NCI-H345 treated with DMSO at 0.1 percent for 48 hours (cell line): Measurements from ENCODE around the gene MCAT.

ENCODE experiments used
- DNase-seq: peaks from one replicate; lab custom pipeline; 2025; ENCODE audit not compliant: unreplicated experiment; lab: John Stamatoyannopoulos, UW

Gene MCAT

DNA sequence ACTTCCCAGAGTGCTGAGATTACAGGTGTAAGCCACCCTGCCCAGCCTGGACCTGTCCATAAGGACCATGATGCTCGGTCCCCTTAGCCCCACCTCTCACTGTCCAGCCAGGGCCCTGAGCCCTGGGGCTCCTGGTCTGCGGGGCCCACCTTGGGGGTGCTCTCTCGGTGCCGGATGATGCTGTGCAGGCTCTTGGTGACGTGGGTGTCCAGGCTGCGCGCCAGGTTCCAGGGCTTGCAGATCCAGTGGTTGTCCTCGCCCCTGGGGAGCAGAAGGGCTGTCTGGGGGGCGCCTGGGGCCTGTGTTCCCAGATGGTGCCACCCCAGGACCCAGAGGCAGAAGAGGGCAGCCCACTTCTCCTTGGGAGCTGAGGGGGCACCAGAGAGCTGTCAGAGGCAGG lies 30.4 kb upstream of the MCAT start:
- DNase-seq: no peak

DNA sequence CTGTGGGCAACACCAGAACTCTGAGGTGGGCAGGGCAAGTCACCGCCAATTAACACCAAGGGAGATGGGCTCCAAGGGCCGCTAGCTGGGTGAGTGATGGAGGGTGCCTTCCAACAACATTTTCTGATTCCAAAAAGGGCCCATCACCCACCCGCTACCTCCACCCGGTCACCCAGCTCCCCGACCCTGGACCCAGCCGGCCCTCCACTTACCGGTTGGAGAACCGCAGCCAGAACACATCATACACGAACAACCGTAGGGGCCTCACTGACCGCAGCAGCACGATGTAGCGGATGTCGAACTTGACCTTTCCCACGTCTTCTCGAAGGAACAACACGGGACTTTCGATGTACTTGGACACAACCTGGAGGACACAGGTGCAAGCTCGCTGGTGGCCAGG lies 29.0 kb upstream of the MCAT start:
- DNase-seq: no peak

GRCh38 chr22:43171607-43172006 lies 28.4 kb upstream of the MCAT start:
- DNase-seq: no peak

- DNase-seq: no peak
Observed at GRCh38 chr22:43171019-43171491, 27.9 kb upstream of the MCAT start.

- DNase-seq: no peak
Observed at GRCh38 chr22:43170131-43170480, 26.9 kb upstream of the MCAT start.

GRCh38 chr22:43169310-43170130 lies 26.3 kb upstream of the MCAT start:
- DNase-seq: no peak

DNA sequence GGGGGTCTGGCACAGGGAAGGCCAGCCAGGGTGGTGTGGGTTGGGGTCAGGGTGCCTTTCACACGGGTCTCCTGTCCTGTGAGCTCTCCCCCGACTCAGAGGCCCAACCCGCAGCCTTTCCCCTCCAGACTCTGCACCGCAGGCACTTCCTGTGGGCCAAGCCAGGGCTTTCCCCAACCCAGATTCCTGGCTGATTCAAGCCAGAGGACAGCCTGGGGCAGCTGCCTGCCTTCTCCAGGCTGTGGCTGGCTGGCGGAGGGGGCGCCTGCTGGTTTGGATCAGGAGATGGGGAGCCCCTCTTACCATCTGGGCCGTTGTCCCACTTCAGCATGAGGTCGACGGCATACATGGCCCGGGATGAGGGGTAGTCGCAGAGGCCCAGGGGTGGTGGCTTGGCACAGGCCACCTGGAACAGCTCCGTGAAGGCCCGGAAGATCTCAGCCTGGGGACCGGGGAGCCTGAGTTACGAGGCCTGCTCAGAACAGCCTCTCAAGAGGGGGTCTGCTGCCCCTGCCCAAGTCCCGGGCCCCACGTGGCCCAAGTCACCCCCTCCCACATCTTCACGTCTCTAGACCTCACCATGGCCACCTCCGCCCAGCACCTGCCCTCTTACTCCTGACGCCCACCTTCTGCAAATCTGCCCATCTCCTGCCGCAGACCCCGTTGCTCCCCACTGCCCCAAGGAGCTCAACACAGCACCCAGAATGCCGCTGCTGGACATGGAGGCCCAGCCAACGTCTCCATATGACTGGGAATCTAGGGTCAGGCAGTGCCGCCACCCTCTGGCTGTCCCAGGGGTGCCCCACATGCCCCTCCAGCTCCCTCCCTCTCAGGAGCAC lies 25.5 kb upstream of the MCAT start:
- no peak for DNase-seq

GRCh38 chr22:43167001-43167589 lies 23.9 kb upstream of the MCAT start:
- no peak for DNase-seq

DNA sequence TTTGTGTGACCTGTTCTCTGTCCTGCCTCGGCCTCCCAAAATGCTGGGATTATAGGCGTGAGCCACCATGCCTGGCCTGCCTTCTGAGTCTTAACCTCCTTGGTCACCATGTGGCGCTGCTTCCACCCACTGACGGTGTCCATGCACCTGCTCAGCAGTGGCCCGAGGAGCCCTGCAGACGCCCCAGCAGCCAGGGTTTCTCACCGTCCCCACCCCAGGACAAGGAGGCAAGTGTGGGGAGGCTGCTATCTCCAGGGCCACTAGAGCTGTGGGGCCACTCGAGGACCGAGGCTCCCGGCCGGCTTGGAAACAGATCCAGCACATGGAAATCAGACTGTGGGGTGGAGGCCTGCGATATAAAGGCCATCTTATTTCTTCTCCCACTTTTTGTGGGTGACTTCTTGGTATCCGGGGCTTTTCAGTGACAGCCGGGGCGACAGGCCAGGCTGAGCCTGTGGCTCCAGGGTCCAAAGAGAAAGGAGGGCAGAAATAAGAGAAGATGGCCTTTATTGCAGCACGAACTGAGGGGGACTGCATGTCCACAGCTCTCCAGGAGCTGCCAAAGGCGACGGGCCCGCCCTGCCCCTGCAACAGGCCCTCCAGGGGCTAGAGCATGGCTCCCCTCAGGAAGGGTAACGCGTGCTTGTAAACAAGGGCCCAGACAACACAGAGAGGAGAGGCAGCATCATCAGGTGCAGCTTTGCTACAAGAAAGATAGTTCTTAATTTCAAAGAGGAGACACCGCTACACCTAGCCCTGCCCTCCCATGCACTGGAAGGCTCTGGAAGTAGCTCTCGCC lies 23.1 kb upstream of the MCAT start:
- no peak for DNase-seq

DNA sequence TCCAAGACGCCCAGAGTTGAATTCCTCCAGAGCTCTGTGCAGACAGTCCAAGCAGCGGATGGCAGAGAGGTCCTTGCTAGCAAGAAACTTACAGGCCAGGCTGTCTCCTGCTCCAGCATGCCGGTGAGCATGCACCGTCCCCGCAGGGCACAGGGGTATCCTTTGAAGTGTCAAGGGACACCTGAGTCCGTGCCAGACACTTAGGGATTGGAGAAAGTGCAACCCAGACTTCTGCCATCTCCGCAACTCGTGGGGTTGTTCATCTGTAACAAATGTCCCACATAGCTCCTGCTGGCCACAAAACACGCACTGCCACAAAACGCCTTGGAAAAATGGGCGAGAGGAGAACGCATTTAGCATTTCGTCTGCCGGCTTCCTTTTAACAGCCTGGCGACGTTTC lies 21.4 kb upstream of the MCAT start:
- no peak for DNase-seq

DNA sequence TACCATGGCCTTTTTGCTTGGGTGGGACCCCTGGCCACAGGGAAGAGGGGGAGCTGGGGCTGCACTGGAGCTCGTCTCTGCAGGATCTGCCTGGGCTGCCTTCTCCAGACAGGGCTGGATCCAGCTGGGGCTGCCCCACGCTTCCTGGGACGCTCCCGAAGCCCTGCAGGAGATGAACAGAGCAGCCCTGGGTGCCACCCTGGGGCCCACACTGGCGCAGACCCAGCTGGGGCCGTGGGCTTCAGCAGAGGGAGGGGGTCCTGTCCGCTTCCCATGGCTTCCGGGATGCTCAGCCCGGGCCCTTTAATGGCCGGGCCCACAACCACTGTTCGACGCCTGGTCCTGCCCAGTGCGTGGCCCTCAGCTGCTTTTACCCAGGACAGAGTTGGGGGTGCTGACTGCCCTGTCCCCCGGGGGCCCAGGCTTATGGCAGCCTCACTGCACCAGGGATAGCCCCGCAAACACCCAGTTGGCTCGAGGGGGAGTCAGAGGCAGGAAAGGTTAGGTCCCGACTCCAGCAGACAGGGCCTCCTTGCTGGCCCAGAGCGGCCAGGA lies 20.1 kb upstream of the MCAT start:
- no peak for DNase-seq

DNA sequence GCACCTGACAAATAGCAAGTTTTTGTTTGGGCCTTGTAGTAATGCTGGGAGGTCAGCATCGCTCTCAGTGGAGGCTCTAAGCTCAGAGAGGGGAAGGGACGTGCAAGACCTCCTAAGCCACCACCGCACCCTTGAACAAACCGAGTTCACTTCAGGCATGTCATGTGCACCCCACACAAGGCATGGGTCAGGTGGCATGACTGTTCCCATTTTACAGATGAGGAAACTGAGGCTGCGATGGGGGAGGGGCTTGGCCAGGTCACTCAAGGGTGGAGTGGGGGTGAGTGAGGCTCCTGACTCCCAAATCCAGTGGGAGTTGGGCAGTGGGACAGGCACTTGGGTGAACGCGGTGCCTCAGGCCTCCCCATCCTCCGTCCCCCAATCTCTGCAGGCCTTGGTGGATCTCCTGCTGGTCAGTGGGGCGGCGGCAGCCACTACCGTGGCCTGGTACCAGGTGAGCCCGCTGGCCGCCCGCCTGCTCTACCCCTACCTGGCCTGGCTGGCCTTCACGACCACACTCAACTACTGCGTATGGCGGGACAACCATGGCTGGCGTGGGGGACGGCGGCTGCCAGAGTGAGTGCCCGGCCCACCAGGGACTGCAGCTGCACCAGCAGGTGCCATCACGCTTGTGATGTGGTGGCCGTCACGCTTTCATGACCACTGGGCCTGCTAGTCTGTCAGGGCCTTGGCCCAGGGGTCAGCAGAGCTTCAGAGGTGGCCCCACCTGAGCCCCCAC lies 19.4 kb upstream of the MCAT start:
- no peak for DNase-seq

- no peak for DNase-seq
Observed at GRCh38 chr22:43160497-43161126, 17.4 kb upstream of the MCAT start.

DNA sequence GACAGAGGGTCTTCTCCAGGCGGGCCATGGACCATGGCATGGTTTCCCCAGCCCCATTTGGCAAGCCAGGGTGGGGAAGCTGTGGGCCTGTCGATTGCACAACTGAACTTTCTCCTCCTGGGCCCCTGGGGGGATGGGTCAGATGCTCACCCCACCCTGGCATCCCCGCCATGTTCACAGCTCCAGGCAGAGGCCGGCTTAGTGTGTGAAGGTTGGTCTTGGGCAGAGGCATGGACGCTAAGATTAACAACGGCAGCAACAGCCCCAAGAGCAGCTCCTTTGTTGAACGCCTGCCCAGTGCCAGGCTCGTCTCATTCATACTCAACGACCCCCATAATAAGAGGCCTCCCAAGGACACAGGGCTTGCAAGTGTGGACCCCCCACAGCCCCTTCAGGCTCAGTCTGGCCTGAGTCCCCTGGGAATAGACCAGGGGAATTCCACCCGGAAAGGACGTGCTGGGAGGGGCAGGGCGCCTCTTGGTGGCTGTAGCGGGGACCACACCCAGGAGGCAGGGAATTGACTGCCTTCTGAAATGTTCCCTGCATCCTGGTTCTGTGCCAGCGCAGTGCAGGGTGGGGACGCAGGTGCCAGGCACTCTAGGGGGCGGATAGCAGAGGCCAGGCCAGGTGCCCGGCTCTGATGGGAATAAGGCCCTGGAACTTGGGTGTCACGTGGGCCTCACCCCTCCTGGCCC lies 16.4 kb upstream of the MCAT start:
- no peak for DNase-seq

DNA sequence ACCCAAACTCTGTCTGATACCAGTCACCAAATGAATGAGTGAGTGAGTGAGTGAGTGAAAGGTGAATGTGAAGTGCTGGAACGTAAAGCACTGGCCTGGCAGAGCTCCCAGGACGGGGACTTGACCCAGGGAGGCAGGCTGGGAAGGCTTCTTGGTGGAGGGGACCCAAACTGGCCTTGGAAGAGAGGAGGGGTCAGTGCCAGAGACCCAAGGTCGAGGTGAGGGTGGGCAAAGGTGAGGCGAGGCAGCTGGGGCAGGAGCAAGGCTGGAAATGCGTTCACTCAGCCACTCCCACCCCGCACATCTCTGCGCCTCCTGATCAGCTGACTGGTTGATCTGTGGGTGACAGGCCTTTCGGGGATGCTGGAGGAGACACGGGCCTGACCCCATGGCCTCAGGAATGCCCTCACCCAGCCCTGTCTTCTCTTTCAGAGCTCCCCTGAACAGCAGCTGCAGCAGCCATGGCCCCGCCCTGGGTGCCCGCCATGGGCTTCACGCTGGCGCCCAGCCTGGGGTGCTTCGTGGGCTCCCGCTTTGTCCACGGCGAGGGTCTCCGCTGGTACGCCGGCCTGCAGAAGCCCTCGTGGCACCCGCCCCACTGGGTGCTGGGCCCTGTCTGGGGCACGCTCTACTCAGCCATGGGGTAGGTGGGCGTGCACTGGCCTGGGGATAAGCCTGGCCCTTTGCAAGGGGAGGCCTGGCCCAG lies 15.7 kb upstream of the MCAT start:
- DNase-seq: no peak

GRCh38 chr22:43157874-43158546 lies 14.8 kb upstream of the MCAT start:
- DNase-seq: no peak

GRCh38 chr22:43156413-43156812 lies 13.2 kb upstream of the MCAT start:
- DNase-seq: no peak

DNA sequence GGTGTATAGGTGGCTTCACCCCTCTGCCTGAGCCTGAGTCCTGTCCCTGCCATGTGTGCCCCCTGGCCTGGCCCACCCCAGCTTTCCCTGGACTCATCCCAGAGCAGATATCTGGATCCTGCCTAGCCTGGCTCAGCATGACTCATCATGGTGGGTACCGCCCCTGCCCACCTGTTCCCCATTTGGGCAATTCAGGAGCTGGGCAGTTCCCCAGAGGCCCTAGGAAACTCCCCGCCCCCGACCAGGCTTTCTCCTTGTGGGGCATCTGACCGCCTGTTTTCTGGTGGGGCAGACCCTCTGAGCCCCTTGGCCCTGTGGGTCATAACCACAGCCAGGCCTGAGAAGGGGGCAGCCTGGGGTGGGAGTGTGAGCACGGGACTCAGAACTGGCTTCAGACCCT lies 12.6 kb upstream of the MCAT start:
- DNase-seq: no peak
